IPS DF 4.7 (cell line): ENCODE measurements around the gene AGRN.
"Not testable (repeated sequence)": the region's sequence is repeated elsewhere in the genome, so short reads cannot be mapped to it uniquely, and the experiment has no call there.

Experiments used
- DNase-seq: peaks from one replicate; pipeline ENCODE4 v3.0.0-alpha.2; 2013; ENCODE audit warnings: low spot score; ENCODE audit errors: extremely low read depth

AGRN gene

GRCh38 chr1:1065265-1065939 lies 45.5 kb downstream of the AGRN start:
- DNase-seq: no peak

- DNase-seq: not testable (repeated sequence)
These were observed 46.0 kb downstream of the AGRN start for GRCh38 chr1:1065940-1066304.

- DNase-seq: no peak
These were observed 46.7 kb downstream of the AGRN start for GRCh38 chr1:1066403-1067283.

- no peak for DNase-seq
These were observed 47.5 kb downstream of the AGRN start for GRCh38 chr1:1067284-1067859.

- DNase-seq: no peak
These were observed 48.1 kb downstream of the AGRN start for GRCh38 chr1:1067860-1068516.

GRCh38 chr1:1068517-1069055 lies 48.7 kb downstream of the AGRN start:
- DNase-seq: no peak

- DNase-seq: no peak
These were observed 49.3 kb downstream of the AGRN start for GRCh38 chr1:1069056-1069710.

- DNase-seq: no peak
These were observed 50.1 kb downstream of the AGRN start for GRCh38 chr1:1069711-1070676.

GRCh38 chr1:1071486-1072298 lies 51.8 kb downstream of the AGRN start:
- DNase-seq: no peak

- no peak for DNase-seq
These were observed 52.5 kb downstream of the AGRN start for GRCh38 chr1:1072299-1072848.

- DNase-seq: no peak
These were observed 53.2 kb downstream of the AGRN start for GRCh38 chr1:1072849-1073742.

- DNase-seq: no peak
These were observed 54.0 kb downstream of the AGRN start, which contains the start of gene RNF223 for GRCh38 chr1:1073743-1074587. TSS of gene RNF223 (minus strand) at chr1:1074306. CDS start at chr1:1072566, 1,740 bp downstream.

GRCh38 chr1:1074631-1075147 lies 54.8 kb downstream of the AGRN start:
- DNase-seq: no peak

- no peak for DNase-seq
These were observed 55.4 kb downstream of the AGRN start for GRCh38 chr1:1075148-1075935.

GRCh38 chr1:1077396-1077795 lies 57.5 kb downstream of the AGRN start:
- not testable (repeated sequence) for DNase-seq
